ENCODE measurements around the gene FRMPD4.

FRMPD4 gene

DNA sequence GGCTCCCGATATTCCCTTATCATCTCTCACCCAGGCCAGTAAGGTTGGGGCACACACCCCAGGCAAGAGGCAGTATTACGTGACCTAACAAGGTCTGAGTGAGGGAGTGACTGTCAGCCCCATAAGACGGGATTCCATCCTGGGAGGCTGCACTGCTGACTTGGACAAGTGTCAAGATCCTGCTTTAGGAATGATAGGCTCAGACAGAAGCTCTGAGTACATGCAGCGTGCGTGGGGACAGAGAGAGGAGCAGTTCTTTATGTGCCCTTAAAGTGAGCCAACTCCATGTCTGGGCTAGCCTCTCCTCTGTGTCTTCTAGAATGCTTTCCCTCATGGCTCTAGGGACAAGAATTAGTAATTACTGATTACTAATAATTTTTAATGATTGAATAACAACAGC, 510.7 kb downstream of the FRMPD4 start:
- no peak for TF ChIP-seq LEF1 (IDR thresholded peaks at IDR 0.05; ENCODE audit: borderline replicate concordance)
- no peak for TF ChIP-seq HDGF (IDR thresholded peaks at IDR 0.05; ENCODE audit: borderline replicate concordance)
- no peak for TF ChIP-seq ARNT (IDR thresholded peaks at IDR 0.05)
- TF ChIP-seq, protein P1, sequence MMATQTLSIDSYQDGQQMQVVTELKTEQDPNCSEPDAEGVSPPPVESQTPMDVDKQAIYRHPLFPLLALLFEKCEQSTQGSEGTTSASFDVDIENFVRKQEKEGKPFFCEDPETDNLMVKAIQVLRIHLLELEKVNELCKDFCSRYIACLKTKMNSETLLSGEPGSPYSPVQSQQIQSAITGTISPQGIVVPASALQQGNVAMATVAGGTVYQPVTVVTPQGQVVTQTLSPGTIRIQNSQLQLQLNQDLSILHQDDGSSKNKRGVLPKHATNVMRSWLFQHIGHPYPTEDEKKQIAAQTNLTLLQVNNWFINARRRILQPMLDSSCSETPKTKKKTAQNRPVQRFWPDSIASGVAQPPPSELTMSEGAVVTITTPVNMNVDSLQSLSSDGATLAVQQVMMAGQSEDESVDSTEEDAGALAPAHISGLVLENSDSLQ (IDR thresholded peaks at IDR 0.05) = no peak
- no peak for TF ChIP-seq FOXK2 (IDR thresholded peaks at IDR 0.05)
- TF ChIP-seq CTBP1 (IDR thresholded peaks at IDR 0.05; ENCODE audit: borderline replicate concordance) = no peak
- no peak for TF ChIP-seq FOXA1 (IDR thresholded peaks at IDR 0.05)
- no peak for TF ChIP-seq FOXM1 (IDR thresholded peaks at IDR 0.05; ENCODE audit: borderline replicate concordance)
- TF ChIP-seq TARDBP (IDR thresholded peaks at IDR 0.05) = no peak
- TF ChIP-seq NFRKB (IDR thresholded peaks at IDR 0.05) = no peak
- ChIA-PET POLR2A (no interaction called here), CTCF (no interaction called here)
- DNase-seq (ENCODE audit: extremely low spot score) = no peak

DNA sequence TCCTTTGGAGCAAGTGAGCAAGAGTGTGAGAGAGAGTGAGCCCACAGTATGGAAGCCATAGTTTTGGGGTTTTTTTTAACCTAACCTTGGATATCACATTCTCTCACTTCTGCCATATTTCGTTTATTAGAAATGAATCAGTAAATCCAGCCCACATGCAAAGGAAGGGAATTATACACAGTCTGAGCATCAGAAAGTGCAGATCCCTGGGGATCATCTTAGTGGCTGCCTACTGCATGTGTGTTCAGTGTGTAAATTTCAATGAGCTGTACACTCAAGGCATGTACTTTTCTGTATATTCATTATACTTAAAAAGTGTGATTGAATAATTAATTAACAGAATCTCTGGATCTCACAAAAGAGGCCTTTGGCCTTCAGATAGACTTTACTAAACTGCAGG, 519.2 kb downstream of the FRMPD4 start:
- POLR2A ChIA-PET = no interaction called here
- CTCF ChIA-PET = no interaction called here
- no peak for DNase-seq (ENCODE audit: extremely low spot score)
- TF ChIP-seq TARDBP (IDR thresholded peaks at IDR 0.05) (no peak), FOXM1 (IDR thresholded peaks at IDR 0.05; ENCODE audit: borderline replicate concordance) (no peak), BHLHE40 (IDR thresholded peaks at IDR 0.05; ENCODE audit: borderline replicate concordance) (no peak), CTBP1 (IDR thresholded peaks at IDR 0.05; ENCODE audit: borderline replicate concordance) (no peak)
- TF ChIP-seq, protein P1 (IDR thresholded peaks at IDR 0.05) = no peak

DNA sequence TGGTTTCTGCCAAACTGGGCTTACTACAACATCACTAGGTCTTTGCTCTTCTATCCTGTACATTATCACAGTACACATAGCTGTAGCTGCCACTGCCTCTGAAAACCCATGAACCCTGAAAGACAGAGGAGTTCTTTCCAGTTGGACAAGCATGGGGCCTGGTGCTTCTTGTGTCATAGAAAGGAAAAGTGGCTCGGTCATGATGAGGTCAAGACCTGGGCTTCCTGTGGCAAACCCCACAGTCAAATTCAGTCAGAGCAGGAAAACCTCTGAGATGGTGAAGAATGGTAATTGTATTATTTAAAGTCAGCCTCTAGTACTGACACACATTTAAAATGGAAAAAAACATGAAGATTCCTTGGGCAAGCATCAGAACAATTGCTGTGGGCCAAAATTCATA, 519.6 kb downstream of the FRMPD4 start:
- no peak for DNase-seq (ENCODE audit: extremely low spot score)
- POLR2A ChIA-PET = no interaction called here
- TF ChIP-seq ELF4 (IDR thresholded peaks at IDR 0.05) = no peak
- TF ChIP-seq SUZ12 (IDR thresholded peaks at IDR 0.05) = no peak
- TF ChIP-seq TARDBP (IDR thresholded peaks at IDR 0.05) = no peak
- no peak for TF ChIP-seq SP1 (IDR thresholded peaks at IDR 0.05)
- no peak for TF ChIP-seq NFRKB (IDR thresholded peaks at IDR 0.05)
- TF ChIP-seq, protein P1 (IDR thresholded peaks at IDR 0.05) = no peak
- no peak for TF ChIP-seq ARNT (IDR thresholded peaks at IDR 0.05)
- no peak for TF ChIP-seq CTBP1 (IDR thresholded peaks at IDR 0.05; ENCODE audit: borderline replicate concordance)
- no peak for TF ChIP-seq L3MBTL2 (conservative IDR thresholded peaks at IDR 0.05)
- TF ChIP-seq ZNF384 (IDR thresholded peaks at IDR 0.05) = no peak
- TF ChIP-seq HDGF (IDR thresholded peaks at IDR 0.05; ENCODE audit: borderline replicate concordance) = no peak
- no peak for TF ChIP-seq BHLHE40 (IDR thresholded peaks at IDR 0.05; ENCODE audit: borderline replicate concordance)
- no peak for TF ChIP-seq FOXA1 (IDR thresholded peaks at IDR 0.05)
- CTCF ChIA-PET = no interaction called here

DNA sequence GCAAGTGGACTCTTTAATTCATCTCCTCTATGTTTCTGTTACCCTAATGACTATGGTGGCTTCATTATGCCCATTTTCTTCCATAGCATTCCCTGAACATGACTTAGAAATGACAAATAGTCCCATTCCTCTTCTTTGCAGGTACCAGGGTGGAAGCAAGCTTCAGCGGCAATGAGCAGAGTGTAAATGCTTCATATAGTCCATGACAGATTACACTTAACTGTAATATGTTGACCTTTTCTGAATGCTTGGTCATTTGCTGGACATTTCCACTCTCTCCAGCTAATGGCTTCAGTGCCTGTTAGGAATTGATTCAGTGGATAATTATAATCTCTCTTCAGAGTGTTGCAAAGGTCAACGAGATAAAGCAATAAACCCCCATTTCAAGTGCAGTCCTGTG, 523.2 kb downstream of the FRMPD4 start:
- no peak for DNase-seq (ENCODE audit: extremely low spot score)
- ChIA-PET POLR2A (no interaction called here), CTCF (no interaction called here)
- no peak for TF ChIP-seq FOXM1 (IDR thresholded peaks at IDR 0.05; ENCODE audit: borderline replicate concordance)

DNA sequence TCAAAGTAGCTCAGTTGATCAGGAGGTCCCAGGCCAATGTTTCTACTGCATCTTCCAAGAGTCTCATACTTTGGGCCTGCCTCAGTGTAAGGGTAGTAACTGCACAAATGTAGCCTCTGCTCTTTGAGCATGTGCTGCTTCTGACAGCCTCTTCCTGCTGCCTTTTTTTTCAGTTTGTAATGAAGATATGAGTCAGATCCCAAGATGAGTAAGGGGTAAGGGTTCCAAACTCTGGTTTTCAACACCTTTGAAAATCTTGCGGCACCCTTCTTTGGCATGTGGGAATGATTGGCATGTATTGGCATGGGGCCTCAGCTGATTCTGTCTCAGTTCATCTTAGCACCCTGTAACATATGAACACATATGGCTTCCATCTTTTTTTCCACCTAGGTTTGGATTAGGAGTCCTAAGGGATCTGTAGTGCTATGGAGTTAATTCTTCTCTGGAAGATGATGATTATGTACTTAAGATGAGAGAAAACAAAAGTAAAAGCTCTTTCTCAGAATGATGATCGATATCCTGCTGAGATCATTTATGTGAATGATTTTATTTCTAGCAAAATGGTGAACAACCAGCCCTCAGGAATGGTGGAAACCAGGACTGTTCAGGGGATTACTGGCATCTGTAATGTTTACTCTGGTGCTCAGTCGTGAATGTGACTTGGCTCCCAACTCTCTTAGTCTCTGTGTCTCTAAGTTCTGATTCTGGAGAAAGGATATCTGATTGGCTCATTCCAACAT, 534.3 kb downstream of the FRMPD4 start:
- POLR2A ChIA-PET = no interaction called here
- no peak for DNase-seq (ENCODE audit: extremely low spot score)
- CTCF ChIA-PET = no interaction called here
- TF ChIP-seq BHLHE40 (IDR thresholded peaks at IDR 0.05; ENCODE audit: borderline replicate concordance) = no peak
- TF ChIP-seq FOXK2 (IDR thresholded peaks at IDR 0.05) = no peak
- no peak for TF ChIP-seq CTBP1 (IDR thresholded peaks at IDR 0.05; ENCODE audit: borderline replicate concordance)
- TF ChIP-seq L3MBTL2 (conservative IDR thresholded peaks at IDR 0.05) = no peak
- TF ChIP-seq FOXA1 (IDR thresholded peaks at IDR 0.05) = no peak
- TF ChIP-seq SP1 (IDR thresholded peaks at IDR 0.05) = no peak
- TF ChIP-seq ZNF384 (IDR thresholded peaks at IDR 0.05) = no peak
- TF ChIP-seq, protein P1 (IDR thresholded peaks at IDR 0.05) = no peak
- no peak for TF ChIP-seq ARNT (IDR thresholded peaks at IDR 0.05)
- TF ChIP-seq FOXM1 (IDR thresholded peaks at IDR 0.05; ENCODE audit: borderline replicate concordance) = no peak
- TF ChIP-seq TARDBP (IDR thresholded peaks at IDR 0.05) = no peak
- no peak for TF ChIP-seq HDGF (IDR thresholded peaks at IDR 0.05; ENCODE audit: borderline replicate concordance)

DNA sequence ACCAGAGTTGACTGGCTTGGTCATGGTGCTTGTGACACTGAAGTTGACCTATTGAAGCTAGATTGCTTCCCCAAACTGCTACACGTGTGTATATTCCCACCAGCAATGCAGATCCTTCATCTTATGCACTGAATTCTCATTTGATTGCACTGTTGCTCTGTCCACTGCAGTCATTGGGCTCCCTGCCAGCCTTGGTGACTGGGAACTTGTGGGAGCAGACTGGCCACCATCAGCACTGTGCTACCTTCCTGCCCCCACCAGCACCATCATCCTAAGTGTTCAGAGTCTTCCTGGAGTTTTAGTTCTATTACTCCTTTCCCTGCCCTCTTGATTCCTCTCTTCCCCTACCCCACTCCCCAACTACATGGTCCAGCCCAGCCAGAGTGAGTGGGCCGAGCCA, 535.2 kb downstream of the FRMPD4 start:
- no peak for TF ChIP-seq NFRKB (IDR thresholded peaks at IDR 0.05)
- TF ChIP-seq, protein P1 (IDR thresholded peaks at IDR 0.05) = no peak
- no peak for TF ChIP-seq ZNF384 (IDR thresholded peaks at IDR 0.05)
- TF ChIP-seq HDGF (IDR thresholded peaks at IDR 0.05; ENCODE audit: borderline replicate concordance) = no peak
- no peak for TF ChIP-seq ARNT (IDR thresholded peaks at IDR 0.05)
- TF ChIP-seq SUZ12 (IDR thresholded peaks at IDR 0.05) = no peak
- TF ChIP-seq FOXM1 (IDR thresholded peaks at IDR 0.05; ENCODE audit: borderline replicate concordance) = no peak
- no peak for TF ChIP-seq CTBP1 (IDR thresholded peaks at IDR 0.05; ENCODE audit: borderline replicate concordance)
- TF ChIP-seq TARDBP (IDR thresholded peaks at IDR 0.05) = no peak
- TF ChIP-seq FOXK2 (IDR thresholded peaks at IDR 0.05) = no peak
- TF ChIP-seq LEF1 (IDR thresholded peaks at IDR 0.05; ENCODE audit: borderline replicate concordance) = no peak
- TF ChIP-seq L3MBTL2 (conservative IDR thresholded peaks at IDR 0.05) = no peak
- TF ChIP-seq SP1 (IDR thresholded peaks at IDR 0.05) = no peak
- no peak for TF ChIP-seq BHLHE40 (IDR thresholded peaks at IDR 0.05; ENCODE audit: borderline replicate concordance)
- no peak for TF ChIP-seq FOXA1 (IDR thresholded peaks at IDR 0.05)
- TF ChIP-seq ELF4 (IDR thresholded peaks at IDR 0.05) = no peak
- DNase-seq (ENCODE audit: extremely low spot score) = no peak
- ChIA-PET POLR2A (no interaction called here), CTCF (no interaction called here)

Measured in HEK293T (cell line).